IMR-90 (cell line): ENCODE data around the gene TPI1. TPM values are rescaled to one million over a fixed set of nuclear protein-coding genes. Genes with fewer than 3 reads are reported as not detected.
"Not testable (repeated sequence)": the region's sequence is repeated elsewhere in the genome, so short reads cannot be mapped to it uniquely, and the experiment has no call there.

Source experiments
- ATAC-seq: fragments of 200-7000 bp; cut with Tn5 transposase; 2 replicates; pipeline ENCODE4 v1.9.1; 2020; ENCODE audit warnings: low read depth, mild to moderate bottlenecking, moderate library complexity
- BruUV-seq: library from RNA; stranded (reverse); fragments of 400-500 nt; replicated peaks from 2 replicates; lab custom pipeline; 2021; lab: Mats Ljungman, UMichigan
- CTCF ChIA-PET: fragments of 300-600 bp; formaldehyde crosslinking; extraction: SDS; loops from one replicate; lab custom pipeline; 2021; ENCODE audit warnings: antibody characterized with exemption; lab: Yijun Ruan, JAX
- POLR2A ChIA-PET: fragments of 300-600 bp; sonication (Branson Sonifier 250); formaldehyde crosslinking; loops from one replicate; lab custom pipeline; 2022; ENCODE audit warnings: antibody characterized with exemption; ENCODE audit not compliant: unreplicated experiment; lab: Charles Lee
- DNase-seq: peaks from one replicate; pipeline ENCODE4 v3.0.0; 2013
- H2AFZ ChIP-seq: replicated peaks from 2 replicates; pipeline ENCODE3; 2013; ENCODE audit warnings: low read length, mild to moderate bottlenecking; ENCODE audit not compliant: poor library complexity
- H2AK5ac ChIP-seq: 2 replicates; pipeline ENCODE4 v1.6.1; 2013; ENCODE audit warnings: low read depth, low read length, inconsistent platforms
- H2AK9ac ChIP-seq: replicated peaks from 2 replicates; pipeline ENCODE3; 2013; ENCODE audit warnings: mild to moderate bottlenecking, low read depth, low read length, moderate library complexity; ENCODE audit not compliant: poor library complexity
- H2BK120ac ChIP-seq: 2 replicates; pipeline ENCODE4 v1.6.1; 2013; ENCODE audit warnings: low read depth, low read length, inconsistent platforms
- H2BK15ac ChIP-seq: 3 replicates; pipeline ENCODE4 v1.6.1; 2013; ENCODE audit warnings: low read depth, low read length, inconsistent platforms
- H2BK20ac ChIP-seq: 2 replicates; pipeline ENCODE4 v1.6.1; 2013; ENCODE audit warnings: low read depth, mild to moderate bottlenecking, inconsistent platforms, low read length, moderate library complexity
- H2BK5ac ChIP-seq: 2 replicates; pipeline ENCODE4 v1.6.1; 2013; ENCODE audit warnings: mild to moderate bottlenecking, low read depth, low read length, inconsistent platforms; ENCODE audit not compliant: poor library complexity, severe bottlenecking
- H3K14ac ChIP-seq: replicated peaks from 2 replicates; pipeline ENCODE4 v1.6.1; 2013; ENCODE audit warnings: low read depth, low read length, inconsistent platforms
- H3K18ac ChIP-seq: 2 replicates; pipeline ENCODE4 v1.6.1; 2013; ENCODE audit warnings: low read depth, low read length, control low read depth
- H3K23ac ChIP-seq: 2 replicates; pipeline ENCODE4 v1.6.1; 2013; ENCODE audit warnings: low read depth, low read length, inconsistent platforms
- H3K27ac ChIP-seq: 2 replicates; pipeline ENCODE4 v1.5.1; 2013; ENCODE audit warnings: mild to moderate bottlenecking, control low read depth, low read length; ENCODE audit not compliant: insufficient read depth
- H3K27me3 ChIP-seq: 2 replicates; pipeline ENCODE4 v1.6.1; 2013; ENCODE audit warnings: low read length; ENCODE audit not compliant: control insufficient read depth, insufficient read depth
- H3K36me3 ChIP-seq: 2 replicates; pipeline ENCODE4 v1.6.1; 2013; ENCODE audit warnings: low read length, mixed read lengths; ENCODE audit not compliant: control insufficient read depth, insufficient read depth
- H3K4ac ChIP-seq: 2 replicates; pipeline ENCODE4 v1.6.1; 2013; ENCODE audit warnings: low read depth, low read length, inconsistent platforms
- H3K4me1 ChIP-seq: 2 replicates; pipeline ENCODE4 v1.6.1; 2013; ENCODE audit warnings: low read length, mixed read lengths; ENCODE audit not compliant: control insufficient read depth, insufficient read depth
- H3K4me2 ChIP-seq: 2 replicates; pipeline ENCODE4 v1.6.1; 2013; ENCODE audit warnings: low read depth, mild to moderate bottlenecking, control low read depth, low read length, moderate library complexity
- H3K4me3 ChIP-seq: 2 replicates; pipeline ENCODE4 v1.5.1; 2013; ENCODE audit warnings: low read depth, mild to moderate bottlenecking, control low read depth, low read length, moderate library complexity; ENCODE audit not compliant: insufficient read depth
- H3K56ac ChIP-seq: 2 replicates; pipeline ENCODE4 v1.6.1; 2013; ENCODE audit warnings: low read length, inconsistent platforms; ENCODE audit not compliant: insufficient read depth; ENCODE audit errors: extremely low read depth
- H3K79me1 ChIP-seq, 2 experiments: 2 replicates each; pipeline ENCODE4 v1.6.1; 2013; ENCODE audit warnings: low read length in 2 of 2, inconsistent platforms in 1 of 2, low read depth in 1 of 2
- H3K9ac ChIP-seq: 2 replicates; pipeline ENCODE4 v1.6.1; 2013; ENCODE audit warnings: low read depth, low read length, control low read depth
- H3K9me1 ChIP-seq: 2 replicates; pipeline ENCODE4 v1.6.1; 2013; ENCODE audit warnings: low read length, inconsistent platforms; ENCODE audit not compliant: insufficient read depth
- H3K9me3 ChIP-seq: 2 replicates; pipeline ENCODE4 v1.6.1; 2013; ENCODE audit warnings: low read length; ENCODE audit not compliant: control insufficient read depth, insufficient read depth
- H4K20me1 ChIP-seq: 2 replicates; pipeline ENCODE4 v1.6.1; 2013; ENCODE audit warnings: low read length, inconsistent platforms; ENCODE audit not compliant: insufficient read depth
- H4K5ac ChIP-seq: 2 replicates; pipeline ENCODE4 v1.6.1; 2013; ENCODE audit warnings: mild to moderate bottlenecking, low read depth, low read length, control low read depth
- H4K8ac ChIP-seq, 2 experiments: 2 replicates each; pipeline ENCODE4 v1.6.1; 2013; ENCODE audit warnings: low read depth in 2 of 2, low read length in 2 of 2, control low read depth in 1 of 2, inconsistent platforms in 1 of 2
- H4K91ac ChIP-seq: 2 replicates; pipeline ENCODE4 v1.6.1; 2013; ENCODE audit warnings: low read depth, low read length, inconsistent platforms; ENCODE audit not compliant: insufficient read depth
- whole genome bisulfite sequencing, 2 experiments: methylation state at CpG; one replicate each; pipeline versions ENCODE4 v1.1.5 to v1.1.7; 2013; ENCODE audit warnings: missing lambda C conversion rate in 2 of 2; ENCODE audit not compliant: insufficient read length in 1 of 2; ENCODE audit errors: extremely low coverage in 2 of 2; 5-methylcytosine and 5-hydroxymethylcytosine counted together
- dilution Hi-C: fragments of 300-500 bp; cut with HindIII; formaldehyde crosslinking; loops from one replicate; pipeline ENCODE4 v1.14.3; 2018; ENCODE audit warnings: low sequenced_read_pairs; ENCODE audit not compliant: unreplicated experiment
- in situ Hi-C: fragments of 300-500 bp; cut with MboI; formaldehyde crosslinking; loops from 3 replicates; pipeline ENCODE4 v1.14.3; 2019; ENCODE audit warnings: low sequenced_read_pairs, inconsistent platforms, mixed read lengths
- intact Hi-C: fragments of 100-400 bp; cut with micrococcal nuclease; formaldehyde crosslinking; loops from 2 replicates; pipeline ENCODE4 v1.10.0; 2022
- polyA plus RNA-seq, 3 experiments: library from polyadenylated mRNA; depleted of rRNA; stranded (reverse); fragments of >200 nt; gene quantifications; 2 replicates each; pipeline ENCODE4 v1.2.3, GENCODE V29; 2012; ENCODE audit warnings: low replicate concordance in 1 of 3
- total RNA-seq: library from RNA; depleted of rRNA; stranded (reverse); fragments of >200 nt; gene quantifications from 2 replicates; pipeline ENCODE4 v1.2.3, GENCODE V29; 2012

The TPI1 gene
- total and polyA plus RNA-seq, 2 of the 4 experiments (the other 2 are of a cell fraction), result 1,995 to 2,176 TPM

GRCh38 chr12:6889775-6890573 is 22.6 kb downstream of the TPI1 start:
- H3K36me3 ChIP-seq, H2BK20ac ChIP-seq, H3K9ac ChIP-seq, H3K9me3 ChIP-seq, H3K18ac ChIP-seq, DNase-seq, H2AK9ac ChIP-seq, H3K27me3 ChIP-seq, H4K20me1 ChIP-seq, ATAC-seq, POLR2A ChIA-PET, in situ Hi-C loops, BruUV-seq, H3K4me1 ChIP-seq, CTCF ChIA-PET, H3K4me3 ChIP-seq, H2AFZ ChIP-seq, H3K27ac ChIP-seq, intact Hi-C loops, H3K4me2 ChIP-seq, dilution Hi-C loops: not testable (repeated sequence)
- peak overlapping the region; percentile 63; the same call in 2 of the 3 replicates for H2BK15ac ChIP-seq
- peak overlapping the region; percentile 76 for H3K23ac ChIP-seq
- peak overlapping the region; percentile 85 to 99 for H4K8ac ChIP-seq
- H2BK5ac ChIP-seq, result peak overlapping the region; percentile 86
- H3K4ac ChIP-seq, result peak overlapping the region; percentile 87; the same call in 1 of the 2 replicates
- H3K56ac ChIP-seq, result peak overlapping the region; percentile 84; the same call in 1 of the 2 replicates
- H4K91ac ChIP-seq, result peak overlapping the region; percentile 92
- H2AK5ac ChIP-seq, result peak overlapping the region; percentile 88; the same call in 1 of the 2 replicates
- peak overlapping the region; percentile 96; the same call in 1 of the 2 replicates for H4K5ac ChIP-seq
- H3K14ac ChIP-seq, result peak overlapping the region; percentile 78
- H3K9me1 ChIP-seq, result 0 out of 2 replicates have a peak, but pooled peaks cover 12% of the 10 kb centered on the region
- 85% methylated on average over 5 of the region's 21 CpGs; no CpG with 5 or more reads in 1 of the 2 experiments for WGBS, 2 experiments
- H3K79me1 ChIP-seq, result peaks cover 5 to 20% of the 10 kb centered on the region in 2 experiments; a peak in 3 of 4 replicates
- peak overlapping the region; percentile 75 for H2BK120ac ChIP-seq
